OCI-LY7 (cell line): Measurements from ENCODE around the gene BCL11A. TPM values are rescaled to one million over a fixed set of nuclear protein-coding genes. Genes with fewer than 3 reads are reported as not detected.

Experiments used
- BruUV-seq: library from RNA; stranded (reverse); fragments of 400-500 nt; replicated peaks from 2 replicates; lab custom pipeline; 2021; lab: Mats Ljungman, UMichigan
- CTCF ChIA-PET: fragments of 300-600 bp; sonication (Branson Sonifier 250); formaldehyde crosslinking; loops from one replicate; lab custom pipeline; 2022; ENCODE audit warnings: antibody characterized with exemption; ENCODE audit not compliant: unreplicated experiment; lab: Charles Lee
- POLR2A ChIA-PET: fragments of 300-600 bp; sonication (Branson Sonifier 250); formaldehyde crosslinking; loops from one replicate; lab custom pipeline; 2022; ENCODE audit warnings: antibody characterized with exemption; lab: Charles Lee
- DNase-seq: peaks from one replicate; pipeline ENCODE4 v3.0.0-alpha.2; 2015; ENCODE audit warnings: low spot score
- H2AFZ ChIP-seq: fragments of 200-600 bp; sonication (generic), shearing (Covaris generic); 2 replicates; pipeline ENCODE4 v1.6.1; 2014; ENCODE audit warnings: mild to moderate bottlenecking, antibody characterized with exemption, low read length, moderate library complexity
- H3K27ac ChIP-seq: fragments of 200-600 bp; sonication (generic); 2 replicates; pipeline ENCODE4 v1.5.1; 2014; ENCODE audit warnings: mixed run types, low read depth, mild to moderate bottlenecking, moderate library complexity, low read length, inconsistent platforms; ENCODE audit not compliant: poor library complexity, severe bottlenecking
- H3K36me3 ChIP-seq: fragments of 200-600 bp; sonication (generic); 2 replicates; pipeline ENCODE4 v1.6.1; 2014; ENCODE audit warnings: mild to moderate bottlenecking, antibody characterized with exemption, low read length, moderate library complexity, mixed read lengths; ENCODE audit not compliant: insufficient read depth
- H3K4me1 ChIP-seq: fragments of 200-600 bp; sonication (generic); 2 replicates; pipeline ENCODE4 v1.5.1; 2014; ENCODE audit warnings: mild to moderate bottlenecking, low read length; ENCODE audit not compliant: insufficient read depth, poor library complexity, severe bottlenecking
- H3K4me2 ChIP-seq: fragments of 200-600 bp; sonication (generic); 2 replicates; pipeline ENCODE4 v1.6.1; 2014; ENCODE audit warnings: mild to moderate bottlenecking, low read length
- H3K4me3 ChIP-seq: fragments of 200-600 bp; sonication (generic); 2 replicates; pipeline ENCODE4 v1.5.1; 2014; ENCODE audit warnings: mild to moderate bottlenecking, low read depth, low read length; ENCODE audit not compliant: poor library complexity, severe bottlenecking
- H3K79me2 ChIP-seq: fragments of 200-600 bp; sonication (generic); 2 replicates; pipeline ENCODE4 v1.6.1; 2016; ENCODE audit warnings: low read depth, mild to moderate bottlenecking, low read length, moderate library complexity, mixed read lengths; ENCODE audit not compliant: insufficient read depth
- H3K9me2 ChIP-seq: fragments of 200-600 bp; sonication (generic); 2 replicates; pipeline ENCODE4 v1.6.1; 2016; ENCODE audit warnings: mild to moderate bottlenecking, low read length, mixed read lengths; ENCODE audit not compliant: insufficient read depth
- H3K9me3 ChIP-seq: fragments of 200-600 bp; sonication (generic); 2 replicates; pipeline ENCODE4 v1.6.1; 2014; ENCODE audit warnings: mild to moderate bottlenecking, mixed run types, low read length, mixed read lengths
- H4K20me1 ChIP-seq: fragments of 200-600 bp; sonication (generic); 2 replicates; pipeline ENCODE4 v1.6.1; 2014; ENCODE audit warnings: mild to moderate bottlenecking, antibody characterized with exemption, low read length, moderate library complexity, mixed read lengths; ENCODE audit not compliant: insufficient read depth
- CTCF ChIP-seq: fragments of 200-600 bp; sonication (generic); conservative IDR thresholded peaks from 2 replicates; pipeline ENCODE4 v1.5.1; 2014; ENCODE audit warnings: mild to moderate bottlenecking, antibody characterized with exemption, low read length, moderate library complexity, mixed read lengths
- EZH2phosphoT487 ChIP-seq: fragments of 200-600 bp; sonication (generic); IDR thresholded peaks from 2 replicates; pipeline ENCODE4 v1.6.1; 2018; ENCODE audit warnings: low read depth, borderline replicate concordance, mild to moderate bottlenecking, mixed run types, antibody characterized with exemption, low read length, moderate library complexity, mixed read lengths
- intact Hi-C: fragments of 100-400 bp; cut with micrococcal nuclease; formaldehyde crosslinking; loops from one replicate; pipeline ENCODE4 v1.10.0; 2022; ENCODE audit not compliant: unreplicated experiment
- total RNA-seq, 2 experiments: library from RNA; depleted of rRNA in 1 of 2; stranded (reverse); fragments of >200 nt in 1 of 2; shearing (Covaris generic) in 1 of 2; gene quantifications; 2 replicates each; pipeline ENCODE4 v1.2.3, GENCODE V29; 2014 to 2022

BCL11A gene
- total RNA-seq, 2 experiments from 2014 or later, result 64.3 to 167 TPM

GRCh38 chr2:60512641-60513040, 40.8 kb downstream of the BCL11A start:
- peaks cover 19% of the 10 kb centered on the region; the same call in 1 of the 2 replicates for H4K20me1 ChIP-seq
- no peaks in the 10 kb centered on the region for H3K9me3 ChIP-seq
- DNase-seq, result no peak
- CTCF ChIA-PET, result no interaction called here
- no peak overlapping the region for H2AFZ ChIP-seq
- peaks cover 99% of the 10 kb centered on the region for H3K79me2 ChIP-seq
- no peaks in the 10 kb centered on the region for H3K9me2 ChIP-seq
- intact Hi-C loops, result no loop called here
- POLR2A ChIA-PET, result interaction anchor here (1.3 to 1.7 kb wide), 2 partner anchors 12 to 29 kb away, joined by 3 to 5 read pairs; no protein-coding TSS in a partner anchor
- H3K27ac ChIP-seq, result no peak overlapping the region
- BruUV-seq, result no TSS peak
- no peak overlapping the region for H3K4me3 ChIP-seq
- peaks cover 97% of the 10 kb centered on the region for H3K36me3 ChIP-seq
- TF ChIP-seq CTCF, result no peak
- no peak for TF ChIP-seq EZH2phosphoT487
- peaks cover 53% of the 10 kb centered on the region for H3K4me1 ChIP-seq
- H3K4me2 ChIP-seq, result 0 out of 2 replicates have a peak overlapping the region, but pooled peaks have one; percentile 13

GRCh38 chr2:60512062-60512622, 41.3 kb downstream of the BCL11A start:
- DNase-seq, result peak; percentile 51
- Histone ChIP-seq H3K79me2 (peaks cover 97% of the 10 kb centered on the region), H3K4me3 (no peak overlapping the region), H3K9me3 (no peaks in the 10 kb centered on the region), H4K20me1 (peaks cover 22% of the 10 kb centered on the region; the same call in 1 of the 2 replicates), H3K36me3 (peaks cover 95% of the 10 kb centered on the region), H3K9me2 (no peaks in the 10 kb centered on the region), H3K27ac (no peak overlapping the region), H3K4me1 (peaks cover 55% of the 10 kb centered on the region), H2AFZ (no peak overlapping the region), H3K4me2 (peak overlapping the region; percentile 13; the same call in 1 of the 2 replicates)
- TF ChIP-seq EZH2phosphoT487 (no peak), CTCF (no peak)
- POLR2A ChIA-PET, result interaction anchor here (0.6 to 1.7 kb wide), 4 partner anchors 11 to 28 kb away, joined by 3 to 6 read pairs (median 4); no protein-coding TSS in a partner anchor
- intact Hi-C loops, result no loop called here
- CTCF ChIA-PET, result no interaction called here
- no TSS peak for BruUV-seq

GRCh38 chr2:60510713-60511112, 42.7 kb downstream of the BCL11A start:
- H3K27ac ChIP-seq, result no peak overlapping the region
- TF ChIP-seq EZH2phosphoT487 (no peak), CTCF (no peak)
- H4K20me1 ChIP-seq, result peaks cover 34% of the 10 kb centered on the region; the same call in 1 of the 2 replicates
- peaks cover 61% of the 10 kb centered on the region for H3K4me1 ChIP-seq
- CTCF ChIA-PET, result no interaction called here
- H3K9me3 ChIP-seq, result no peaks in the 10 kb centered on the region
- intact Hi-C loops, result no loop called here
- POLR2A ChIA-PET, result interaction anchor here (0.9 kb wide), 1 partner anchor 538 kb away, joined by 3 read pairs; no protein-coding TSS in a partner anchor
- peaks cover 93% of the 10 kb centered on the region for H3K36me3 ChIP-seq
- H3K79me2 ChIP-seq, result peaks cover 96% of the 10 kb centered on the region
- no peak overlapping the region for H3K4me3 ChIP-seq
- no peaks in the 10 kb centered on the region for H3K9me2 ChIP-seq
- no peak overlapping the region for H2AFZ ChIP-seq
- no peak for DNase-seq
- BruUV-seq, result no TSS peak
- no peak overlapping the region for H3K4me2 ChIP-seq
